HCT116 (cell line): Measurements from ENCODE around the gene IGSF21.

ENCODE experiments used
- SIN3A ChIP-seq: IDR thresholded peaks from 2 replicates; pipeline ENCODE4 v1.6.1; 2012; ENCODE audit warnings: low read depth
- ZNF274 ChIP-seq: fragments of 200-500 bp; sonication (Bioruptor generic); IDR thresholded peaks from 2 replicates; pipeline ENCODE4 v1.6.1; 2014; ENCODE audit warnings: mild to moderate bottlenecking, low read depth, low read length, inconsistent platforms
- TF ChIP-seq, protein P1 (sequence below), 3 experiments: fragments of 200-600 bp in 1 of 3; sonication (generic) in 1 of 3; IDR thresholded peaks in 2 of 3; conservative IDR thresholded peaks in 1 of 3; 2 replicates each; pipeline ENCODE4 v1.5.1; 2012 to 2017; ENCODE audit warnings: low read depth in 2 of 3, low read length in 2 of 3, antibody characterized with exemption in 1 of 3, borderline replicate concordance in 1 of 3, control low read depth in 1 of 3, mild to moderate bottlenecking in 1 of 3, mixed read lengths in 1 of 3, mixed run types in 1 of 3, moderate library complexity in 1 of 3; ENCODE audit not compliant: insufficient read depth in 1 of 3

DNA sequence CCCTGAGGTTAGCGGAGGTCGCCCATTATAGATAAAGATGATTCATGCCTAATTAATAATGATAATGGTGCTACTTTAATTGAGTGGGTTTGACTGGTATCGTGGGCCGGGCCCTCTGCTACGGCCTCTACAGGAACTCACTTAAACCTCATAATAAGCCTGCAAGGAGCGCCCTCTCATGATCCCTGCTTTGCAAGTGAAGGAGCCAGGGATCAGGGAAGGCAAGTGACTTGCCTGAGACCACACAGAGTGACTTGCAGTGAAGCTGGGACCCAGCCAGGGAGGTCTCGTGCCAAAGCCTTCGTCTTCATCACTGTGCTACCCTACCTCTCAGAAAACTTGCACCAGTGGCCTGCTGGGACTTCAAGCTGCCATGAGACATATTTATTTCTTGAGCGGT, 206.8 kb downstream of the IGSF21 start:
- TF ChIP-seq ZNF274 (no peak), SIN3A (no peak)
- TF ChIP-seq, protein P1, sequence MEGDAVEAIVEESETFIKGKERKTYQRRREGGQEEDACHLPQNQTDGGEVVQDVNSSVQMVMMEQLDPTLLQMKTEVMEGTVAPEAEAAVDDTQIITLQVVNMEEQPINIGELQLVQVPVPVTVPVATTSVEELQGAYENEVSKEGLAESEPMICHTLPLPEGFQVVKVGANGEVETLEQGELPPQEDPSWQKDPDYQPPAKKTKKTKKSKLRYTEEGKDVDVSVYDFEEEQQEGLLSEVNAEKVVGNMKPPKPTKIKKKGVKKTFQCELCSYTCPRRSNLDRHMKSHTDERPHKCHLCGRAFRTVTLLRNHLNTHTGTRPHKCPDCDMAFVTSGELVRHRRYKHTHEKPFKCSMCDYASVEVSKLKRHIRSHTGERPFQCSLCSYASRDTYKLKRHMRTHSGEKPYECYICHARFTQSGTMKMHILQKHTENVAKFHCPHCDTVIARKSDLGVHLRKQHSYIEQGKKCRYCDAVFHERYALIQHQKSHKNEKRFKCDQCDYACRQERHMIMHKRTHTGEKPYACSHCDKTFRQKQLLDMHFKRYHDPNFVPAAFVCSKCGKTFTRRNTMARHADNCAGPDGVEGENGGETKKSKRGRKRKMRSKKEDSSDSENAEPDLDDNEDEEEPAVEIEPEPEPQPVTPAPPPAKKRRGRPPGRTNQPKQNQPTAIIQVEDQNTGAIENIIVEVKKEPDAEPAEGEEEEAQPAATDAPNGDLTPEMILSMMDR (IDR thresholded peaks at IDR 0.05 in 2 of 3, conservative IDR thresholded peaks at IDR 0.05 in 1 of 3; ENCODE audit: borderline replicate concordance in 1 of 3, insufficient read depth in 1 of 3, low read depth in 2 of 3, low read length in 2 of 3), result no peak
